K562 (cell line): Measurements from ENCODE around the gene MFAP3. TPM values are rescaled to one million over a fixed set of nuclear protein-coding genes. Genes with fewer than 3 reads are reported as not detected.
A peak's percentile ranks its signal among the peaks of the same experiment; 100 is the strongest.

ENCODE experiments used
- ATF4 ChIP-seq: fragments of 450-650 bp; formaldehyde crosslinking; IDR thresholded peaks from 2 replicates; pipeline ENCODE4 v1.4.0; 2022; ENCODE audit warnings: mild to moderate bottlenecking, moderate library complexity
- BCOR ChIP-seq: fragments of 450-650 bp; IDR thresholded peaks from 2 replicates; pipeline ENCODE4 v1.6.1; 2016
- BHLHE40 ChIP-seq: IDR thresholded peaks from 2 replicates; pipeline ENCODE4 v1.6.1; 2011; ENCODE audit warnings: low read length, improper control_type of control experiment
- CBFB ChIP-seq: sonication (generic); formaldehyde crosslinking; IDR thresholded peaks from 2 replicates; pipeline ENCODE4 v1.4.0; 2020; ENCODE audit warnings: mild to moderate bottlenecking, missing genetic modification reagents
- CBX2 ChIP-seq: fragments of 200-600 bp; sonication (generic); IDR thresholded peaks from one replicate; pipeline ENCODE4 v1.6.1; 2012; ENCODE audit warnings: mild to moderate bottlenecking, low read length, inconsistent platforms; ENCODE audit not compliant: insufficient read depth, poor library complexity, severe bottlenecking
- CC2D1A ChIP-seq: fragments of 450-650 bp; IDR thresholded peaks from 2 replicates; pipeline ENCODE4 v1.6.1; 2017; ENCODE audit warnings: mild to moderate bottlenecking
- E2F1 ChIP-seq: sonication (generic); formaldehyde crosslinking; IDR thresholded peaks from 2 replicates; pipeline ENCODE4 v1.8.1; 2023; ENCODE audit warnings: mild to moderate bottlenecking, missing genetic modification reagents, moderate library complexity
- IRF2 ChIP-seq: sonication (generic); formaldehyde crosslinking; IDR thresholded peaks from 2 replicates; pipeline ENCODE4 v1.8.1; 2022; ENCODE audit warnings: mild to moderate bottlenecking, missing genetic modification reagents
- LEF1 ChIP-seq: fragments of 450-650 bp; IDR thresholded peaks from 2 replicates; pipeline ENCODE4 v1.6.1; 2016; ENCODE audit warnings: mild to moderate bottlenecking
- NFRKB ChIP-seq: fragments of 450-650 bp; IDR thresholded peaks from 2 replicates; pipeline ENCODE4 v1.6.1; 2016; ENCODE audit warnings: low read depth
- NFYB ChIP-seq: IDR thresholded peaks from 2 replicates; pipeline ENCODE4 v1.6.1; 2011; ENCODE audit warnings: mild to moderate bottlenecking, moderate library complexity; ENCODE audit not compliant: insufficient read length; ENCODE audit errors: extremely low read depth
- PHF8 ChIP-seq: fragments of 200-600 bp; sonication (generic); IDR thresholded peaks from 2 replicates; pipeline ENCODE4 v1.6.1; 2012; ENCODE audit warnings: mixed run types, mild to moderate bottlenecking, inconsistent platforms, low read length, moderate library complexity, borderline replicate concordance
- PPARD ChIP-seq: fragments of 250-450 bp; sonication (Bioruptor Pico); IDR thresholded peaks from 2 replicates; pipeline ENCODE4 v1.8.0; 2022; ENCODE audit warnings: inconsistent platforms, mild to moderate bottlenecking, moderate library complexity
- PYGO2 ChIP-seq: fragments of 450-650 bp; IDR thresholded peaks from 2 replicates; pipeline ENCODE4 v1.6.1; 2016; ENCODE audit warnings: mild to moderate bottlenecking, missing genetic modification characterization, moderate library complexity, missing compliant biosample characterization
- RAD21 ChIP-seq, 2 experiments: fragments of 250-450 bp in 1 of 2; fragments of 450-650 bp in 1 of 2; sonication (Bioruptor Pico) in 1 of 2; formaldehyde crosslinking in 1 of 2; IDR thresholded peaks in 1 of 2; conservative IDR thresholded peaks in 1 of 2; 2 replicates each; pipeline versions ENCODE4 v1.4.0 to v1.8.0; 2020 to 2022; ENCODE audit warnings: mild to moderate bottlenecking in 2 of 2, moderate library complexity in 1 of 2
- RCOR1 ChIP-seq, 2 experiments: IDR thresholded peaks; 2 replicates each; pipeline ENCODE4 v1.6.1; 2012; ENCODE audit warnings: low read depth in 2 of 2, low read length in 2 of 2, borderline replicate concordance in 1 of 2, improper control_type of control experiment in 1 of 2
- VEZF1 ChIP-seq: fragments of 200-800 bp; sonication (Bioruptor generic); IDR thresholded peaks from 2 replicates; pipeline ENCODE4 v1.6.1; 2017; ENCODE audit warnings: missing genetic modification characterization, missing compliant biosample characterization
- ZBTB11 ChIP-seq, 3 experiments: fragments of 200-800 bp in 1 of 3; fragments of 250-450 bp in 1 of 3; fragments of 450-650 bp in 1 of 3; sonication (Bioruptor Pico) in 1 of 3; sonication (Bioruptor generic) in 1 of 3; formaldehyde crosslinking in 1 of 3; IDR thresholded peaks; 2 replicates each; pipeline versions ENCODE4 v1.6.1 to v1.8.0; 2016 to 2022; ENCODE audit warnings: mild to moderate bottlenecking in 2 of 3, missing genetic modification characterization in 2 of 3, missing compliant biosample characterization in 1 of 3, moderate library complexity in 1 of 3
- ZNF239 ChIP-seq: fragments of 250-450 bp; sonication (Bioruptor Pico); IDR thresholded peaks from 2 replicates; pipeline ENCODE4 v1.4.0; 2020; ENCODE audit warnings: mild to moderate bottlenecking
- ZNF695 ChIP-seq: fragments of 450-650 bp; formaldehyde crosslinking; IDR thresholded peaks from 2 replicates; pipeline ENCODE4 v1.4.0; 2020; ENCODE audit warnings: mild to moderate bottlenecking, moderate library complexity
- polyA plus RNA-seq, 8 experiments: library from polyadenylated mRNA; depleted of rRNA in 4 of 8; stranded (reverse) in 5 of 8; unstranded in 3 of 8; fragments of >200 nt; fragmentation: Nextera tagmentation in 2 of 8; fragmentation: Illumina TruSeq in 1 of 8; extraction: Ambion mirVana in 2 of 8; extraction: Trizol in 1 of 8; gene quantifications; 2 replicates each; pipeline versions ENCODE4 v1.2.1 to v1.2.3, GENCODE V29; 2011 to 2014; ENCODE audit warnings: inconsistent platforms in 1 of 8, missing spikeins in 1 of 8
- total RNA-seq, 7 experiments: library from RNA; depleted of rRNA in 6 of 7; stranded (reverse); fragments of >200 nt in 6 of 7; fragmentation: Illumina TruSeq in 2 of 7; extraction: Trizol in 2 of 7; gene quantifications; 2 replicates each; pipeline versions ENCODE4 v1.2.1 to v1.2.3, GENCODE V29; 2011 to 2021; ENCODE audit warnings: low replicate concordance in 1 of 7

MFAP3 gene
- total and polyA plus RNA-seq, 9 of the 15 experiments (the other 6 are each of a cell fraction or from before 2014, with no cell fraction given), result 9.5 to 39.1 (median 20.7) TPM

- TF ChIP-seq E2F1 (CRISPR knock-in tag), result no peak; the same call in 1 of the 2 replicates
- TF ChIP-seq VEZF1 (CRISPR knock-in tag), result peak; percentile 52; the same call in 1 of the 2 replicates
- no peak; the same call in 1 of the 2 replicates for TF ChIP-seq NFRKB
- TF ChIP-seq RAD21 (CRISPR knock-in tag; conservative IDR thresholded peaks at IDR 0.05 in 1 of 2, IDR thresholded peaks at IDR 0.05 in 1 of 2), result no peak
- TF ChIP-seq ZNF695 (CRISPR knock-in tag), result no peak
- no peak for TF ChIP-seq ZNF239 (CRISPR knock-in tag)
- no peak for TF ChIP-seq ATF4
- TF ChIP-seq BHLHE40, result peak; percentile 92
- no peak for TF ChIP-seq LEF1
- peak in 1 of 2 experiments; percentile 8; a peak in 1 of 4 replicates for TF ChIP-seq RCOR1 (IDR thresholded peaks at IDR 0.05; ENCODE audit: borderline replicate concordance in 1 of 2, low read depth in 2 of 2, low read length in 2 of 2)
- no peak for TF ChIP-seq CBFB (CRISPR knock-in tag)
- no peak for TF ChIP-seq NFYB
- no peak for TF ChIP-seq PPARD (CRISPR knock-in tag)
- 0 out of 2 replicates have a peak, but pooled peaks have one; percentile 55 for TF ChIP-seq BCOR
- TF ChIP-seq PHF8, result peak; percentile 98
- no peak for TF ChIP-seq CBX2
- TF ChIP-seq IRF2 (CRISPR knock-in tag), result no peak
- TF ChIP-seq PYGO2 (tag), result no peak
- TF ChIP-seq CC2D1A, result no peak
- peak; percentile 86 to 97 (median 91); a peak in 5 of 6 replicates for TF ChIP-seq ZBTB11 (CRISPR knock-in tag; IDR thresholded peaks at IDR 0.05)
Measured at GRCh38 chr5:154038707-154039457, at the start of gene MFAP3, which contains the start of gene FAM114A2 (continued).
